Fibroblast of lung (primary cell): ENCODE results near the gene UROC1.

Experiments used
- CTCF ChIP-seq, 2 donors: IDR thresholded peaks in 1 of 2; conservative IDR thresholded peaks in 1 of 2; 1 replicate in 1 of 2; 2 replicates in 1 of 2; pipeline ENCODE4 v1.5.1; 2011 to 2012; ENCODE audit warnings: low read length in 2 of 2, control low read depth in 1 of 2, inconsistent platforms in 1 of 2, low read depth in 1 of 2, mild to moderate bottlenecking in 1 of 2
- EZH2 ChIP-seq: IDR thresholded peaks from 2 replicates; pipeline ENCODE4 v1.5.1; 2012; ENCODE audit warnings: low read length, control low read depth, mild to moderate bottlenecking; ENCODE audit errors: missing control alignments

- TF ChIP-seq CTCF (conservative IDR thresholded peaks at IDR 0.05 in 1 of 2, IDR thresholded peaks at IDR 0.05 in 1 of 2; ENCODE audit: low read depth in 1 of 2, low read length in 2 of 2) (no peak), EZH2 (no peak)
Observed at GRCh38 chr3:126454025-126454424, 63.5 kb downstream of the UROC1 start.
